GM12878 (cell line): ENCODE results near the gene EEF2K. TPM values are rescaled to one million over a fixed set of nuclear protein-coding genes. Genes with fewer than 3 reads are reported as not detected.

ENCODE experiments used
- ATAC-seq: fragments of 200-7000 bp; cut with Tn5 transposase; 3 replicates; pipeline ENCODE4 v1.9.1; 2020; ENCODE audit warnings: mild to moderate bottlenecking, moderate library complexity
- BruUV-seq: library from RNA; stranded (reverse); fragments of 400-500 nt; replicated peaks from 2 replicates; lab custom pipeline; 2021; lab: Mats Ljungman, UMichigan
- CTCF ChIA-PET: fragments of 300-600 bp; sonication (Branson Sonifier 250); formaldehyde crosslinking; extraction: SDS; loops from one replicate; lab custom pipeline; 2021; ENCODE audit warnings: inconsistent platforms; lab: Yijun Ruan, JAX
- POLR2A ChIA-PET: fragments of 350-600 bp; formaldehyde crosslinking; extraction: SDS; loops from one replicate; lab custom pipeline; 2021; ENCODE audit warnings: inconsistent platforms; lab: Charles Lee
- RAD21 ChIA-PET: fragments of 300-600 bp; sonication (Branson Sonifier 250); formaldehyde crosslinking; loops from one replicate; lab custom pipeline; 2023; ENCODE audit warnings: antibody characterized with exemption; ENCODE audit not compliant: unreplicated experiment; lab: Charles Lee
- SMC1A ChIA-PET: fragments of 300-600 bp; sonication (Branson Sonifier 250); formaldehyde crosslinking; loops from one replicate; lab custom pipeline; 2023; ENCODE audit not compliant: unreplicated experiment, uncharacterized antibody; lab: Charles Lee
- DNase-seq: peaks from one replicate; pipeline ENCODE4 v3.0.0-alpha.2; 2011; ENCODE audit warnings: low read depth, low spot score
- FAIRE-seq: peaks from 3 replicates; lab custom pipeline; 2011; peaks lifted over from hg19 to GRCh38; lab: Jason Lieb, UNC
- H2AFZ ChIP-seq: 2 replicates; pipeline ENCODE4 v1.6.0; 2011; ENCODE audit warnings: low read depth, low read length, control low read depth; ENCODE audit not compliant: control insufficient read depth
- H3K27ac ChIP-seq: 2 replicates; pipeline ENCODE4 v1.5.1; 2011; ENCODE audit warnings: control low read depth; ENCODE audit not compliant: control insufficient read depth, insufficient read depth
- H3K27me3 ChIP-seq, 2 experiments: replicated peaks in 1 of 2; 2 replicates each; pipeline versions ENCODE4 v1.6.0 to v1.6.1; 2011; ENCODE audit warnings: low read length in 1 of 2; ENCODE audit not compliant: control insufficient read depth in 2 of 2, insufficient read depth in 2 of 2
- H3K36me3 ChIP-seq, 2 experiments: 2 replicates each; pipeline ENCODE4 v1.5.1; 2011; ENCODE audit warnings: low read length in 1 of 2; ENCODE audit not compliant: control insufficient read depth in 2 of 2, insufficient read depth in 2 of 2
- H3K4me1 ChIP-seq: 2 replicates; pipeline ENCODE4 v1.6.1; 2011; ENCODE audit warnings: mild to moderate bottlenecking, low read length, moderate library complexity, mixed read lengths; ENCODE audit not compliant: control insufficient read depth, insufficient read depth
- H3K4me2 ChIP-seq: 2 replicates; pipeline ENCODE4 v1.6.0; 2011; ENCODE audit warnings: control low read depth; ENCODE audit not compliant: control insufficient read depth, insufficient read depth
- H3K4me3 ChIP-seq: fragments of 200-600 bp; sonication (generic); 2 replicates; pipeline ENCODE4 v1.5.1; 2016
- H3K79me2 ChIP-seq: 2 replicates; pipeline ENCODE4 v1.6.0; 2011; ENCODE audit warnings: low read length; ENCODE audit not compliant: control insufficient read depth, insufficient read depth
- H3K9ac ChIP-seq: 2 replicates; pipeline ENCODE4 v1.8.0; 2011; ENCODE audit warnings: low read length, control low read depth, mixed read lengths; ENCODE audit not compliant: control insufficient read depth, insufficient read depth
- H3K9me3 ChIP-seq: replicated peaks from 3 replicates; pipeline ENCODE4 v1.5.1; 2011; ENCODE audit warnings: mild to moderate bottlenecking, low read length; ENCODE audit not compliant: control insufficient read depth, insufficient read depth
- H4K20me1 ChIP-seq: 2 replicates; pipeline ENCODE4 v1.6.0; 2011; ENCODE audit not compliant: control insufficient read depth, insufficient read depth
- ASH2L ChIP-seq: fragments of 300-600, 200-600 bp; sonication (generic); IDR thresholded peaks from 2 replicates; pipeline ENCODE4 v1.6.1; 2017; ENCODE audit warnings: low read depth, mild to moderate bottlenecking, borderline replicate concordance
- BRCA1 ChIP-seq: IDR thresholded peaks from 2 replicates; pipeline ENCODE4 v1.6.1; 2011; ENCODE audit warnings: low read depth, low read length, improper control_type of control experiment
- FOS ChIP-seq: IDR thresholded peaks from 3 replicates; pipeline ENCODE4 v1.6.1; 2011; ENCODE audit warnings: borderline replicate concordance; ENCODE audit not compliant: insufficient read length; ENCODE audit errors: extremely low read depth
- HCFC1 ChIP-seq: fragments of 150-350 bp; IDR thresholded peaks from 2 replicates; pipeline ENCODE4 v1.6.1; 2014; ENCODE audit warnings: low read length
- IRF3 ChIP-seq: fragments of 450-650 bp; IDR thresholded peaks from 2 replicates; pipeline ENCODE4 v1.6.1; 2014; ENCODE audit warnings: mild to moderate bottlenecking
- NFIC ChIP-seq: IDR thresholded peaks from 2 replicates; pipeline ENCODE4 v1.6.1; 2012; ENCODE audit warnings: low read depth, mild to moderate bottlenecking, inconsistent platforms, low read length, moderate library complexity
- POLR2AphosphoS2 ChIP-seq: IDR thresholded peaks from 2 replicates; pipeline ENCODE4 v1.6.1; 2011; ENCODE audit warnings: low read depth, mild to moderate bottlenecking, low read length, improper control_type of control experiment, moderate library complexity
- RAD21 ChIP-seq: IDR thresholded peaks from 2 replicates; pipeline ENCODE4 v1.6.1; 2011; ENCODE audit warnings: mild to moderate bottlenecking, low read depth, low read length, moderate library complexity; ENCODE audit not compliant: insufficient read depth
- REST ChIP-seq: IDR thresholded peaks from 2 replicates; pipeline ENCODE4 v1.6.1; 2012; ENCODE audit warnings: mild to moderate bottlenecking, low read depth, low read length
- STAT3 ChIP-seq: IDR thresholded peaks from 2 replicates; pipeline ENCODE4 v1.6.1; 2011; ENCODE audit warnings: low read depth, low read length, improper control_type of control experiment
- TAF1 ChIP-seq: IDR thresholded peaks from 2 replicates; pipeline ENCODE4 v1.6.1; 2011; ENCODE audit warnings: mild to moderate bottlenecking, low read depth, low read length, borderline replicate concordance
- ZNF24 ChIP-seq: fragments of 450-650 bp; IDR thresholded peaks from 2 replicates; pipeline ENCODE4 v1.6.1; 2017; ENCODE audit warnings: antibody characterized with exemption, mild to moderate bottlenecking
- ZNF384 ChIP-seq: IDR thresholded peaks from 2 replicates; pipeline ENCODE4 v1.6.1; 2012; ENCODE audit warnings: low read depth, mild to moderate bottlenecking, low read length, improper control_type of control experiment, borderline replicate concordance
- WGBS: methylation state at CpG from one replicate; pipeline ENCODE4 v1.1.6; 2016; ENCODE audit warnings: low lambda C conversion rate; ENCODE audit not compliant: insufficient replicate concordance, insufficient coverage; ENCODE audit errors: missing lambda C conversion rate; 5-methylcytosine and 5-hydroxymethylcytosine counted together
- in situ Hi-C: fragments of 300-500 bp; cut with MboI; formaldehyde crosslinking; loops from 9 replicates; pipeline ENCODE4 v1.14.3; 2018; ENCODE audit warnings: mixed read lengths
- intact Hi-C: fragments of 100-400 bp; cut with micrococcal nuclease; formaldehyde crosslinking; loops from one replicate; pipeline ENCODE4 v1.14.2; 2022; ENCODE audit not compliant: unreplicated experiment
- polyA plus RNA-seq, 11 experiments: library from polyadenylated mRNA; depleted of rRNA in 4 of 11; unstranded in 6 of 11; stranded (reverse) in 5 of 11; fragments of >200 nt; fragmentation: Nextera tagmentation in 4 of 11; fragmentation: Illumina TruSeq in 1 of 11; extraction: Ambion mirVana in 4 of 11; extraction: Trizol in 1 of 11; gene quantifications; 1 replicate in 1 of 11; 2 replicates in 10 of 11; pipeline versions ENCODE4 v1.2.1 to v1.2.3, GENCODE V29; 2011 to 2016; ENCODE audit warnings: inconsistent platforms in 2 of 11, missing spikeins in 2 of 11, low read depth in 1 of 11
- total RNA-seq, 4 experiments: library from RNA; depleted of rRNA in 3 of 4; stranded (reverse); fragments of >200 nt in 3 of 4; fragmentation: Illumina TruSeq in 1 of 4; extraction: Trizol in 1 of 4; gene quantifications; 2 replicates each; pipeline versions ENCODE4 v1.2.1 to v1.2.3, GENCODE V29; 2013 to 2021

The EEF2K gene
- total and polyA plus RNA-seq, 10 of the 15 experiments (the other 5 are each of a cell fraction or from before 2014, with no cell fraction given) = 2.0 to 29.6 (median 12.2) TPM

- Histone ChIP-seq H3K4me2 (no peak overlapping the region), H3K4me1 (no peaks in the 10 kb centered on the region), H3K27me3 (no peaks in the 10 kb centered on the region), H3K9ac (no peak overlapping the region), H3K27ac (no peak overlapping the region), H3K9me3 (no peaks in the 10 kb centered on the region), H3K36me3 (peaks cover 11 to 40% of the 10 kb centered on the region in 2 experiments; a peak in 3 of 4 replicates), H2AFZ (no peak overlapping the region), H3K79me2 (no peaks in the 10 kb centered on the region), H3K4me3 (no peak overlapping the region), H4K20me1 (no peaks in the 10 kb centered on the region)
- no TSS peak for BruUV-seq
- ATAC-seq = no peak
- in situ Hi-C loops (loop anchor here (25.0 kb wide), 1 partner anchor 256 kb away; no protein-coding TSS in a partner anchor), intact Hi-C loops (no loop called here)
- SMC1A ChIA-PET = no interaction called here
- POLR2A ChIA-PET = no interaction called here
- 94% methylated on average over 9 of the region's 9 CpGs for WGBS
- RAD21 ChIA-PET = no interaction called here
- no peak for TF ChIP-seq REST
- TF ChIP-seq RAD21 = no peak
- TF ChIP-seq HCFC1 = no peak
- no peak for TF ChIP-seq FOS
- TF ChIP-seq BRCA1 = no peak
- no peak for TF ChIP-seq ZNF24
- TF ChIP-seq IRF3 = no peak
- TF ChIP-seq ZNF384 = no peak
- TF ChIP-seq POLR2AphosphoS2 = no peak
- TF ChIP-seq STAT3 = no peak
- TF ChIP-seq NFIC = no peak
- TF ChIP-seq ASH2L = no peak
- TF ChIP-seq TAF1 = no peak
- CTCF ChIA-PET = no interaction called here
- no peak for DNase-seq
- no peak for FAIRE-seq
Measured at GRCh38 chr16:22306788-22307187, 100.7 kb downstream of the EEF2K start.
